Lower leg skin (tissue), 4 donors: ENCODE measurements around the gene E2F3. TPM values are rescaled to one million over a fixed set of nuclear protein-coding genes. Genes with fewer than 3 reads are reported as not detected.

ENCODE experiments used
- DNase-seq, 2 donors: peaks; one replicate each; pipeline ENCODE4 v3.0.0-alpha.2; 2019; ENCODE audit warnings: low spot score in 2 of 2
- H3K4me3 ChIP-seq: fragments of 200-600 bp; sonication (generic); 2 replicates; pipeline ENCODE4 v1.5.1; 2017; ENCODE audit warnings: mild to moderate bottlenecking, low read depth; ENCODE audit not compliant: poor library complexity, severe bottlenecking
- POLR2A ChIP-seq, 2 donors: fragments of 450-650 bp; IDR thresholded peaks; one replicate each; pipeline ENCODE4 v1.6.1; 2016 to 2017; ENCODE audit warnings: antibody characterized with exemption in 2 of 2, mild to moderate bottlenecking in 1 of 2, moderate library complexity in 1 of 2
- WGBS, 2 donors: methylation state at CpG; one replicate each; pipeline ENCODE4 v1.1.5; 2018; 5-methylcytosine and 5-hydroxymethylcytosine counted together
- intact Hi-C: fragments of 100-400 bp; cut with DNase I; formaldehyde crosslinking; loops from one replicate; pipeline ENCODE4 v1.15.0; 2023; ENCODE audit warnings: low total_unique reads
- total RNA-seq, 4 donors: library from RNA; depleted of rRNA; stranded (reverse); fragments of >200 nt; gene quantifications; one replicate each; pipeline ENCODE4 v1.1.0, GENCODE V29; 2016
- TF ChIP-seq, protein P1 (sequence below), 3 donors: fragments of 450-650 bp; IDR thresholded peaks; one replicate each; pipeline ENCODE4 v1.5.1; 2016; ENCODE audit warnings: antibody characterized with exemption in 3 of 3, mild to moderate bottlenecking in 3 of 3, moderate library complexity in 2 of 3

The E2F3 gene
- total RNA-seq, 4 donors from 2014 or later: 1.4 to 3.5 (median 2.0) TPM

DNA sequence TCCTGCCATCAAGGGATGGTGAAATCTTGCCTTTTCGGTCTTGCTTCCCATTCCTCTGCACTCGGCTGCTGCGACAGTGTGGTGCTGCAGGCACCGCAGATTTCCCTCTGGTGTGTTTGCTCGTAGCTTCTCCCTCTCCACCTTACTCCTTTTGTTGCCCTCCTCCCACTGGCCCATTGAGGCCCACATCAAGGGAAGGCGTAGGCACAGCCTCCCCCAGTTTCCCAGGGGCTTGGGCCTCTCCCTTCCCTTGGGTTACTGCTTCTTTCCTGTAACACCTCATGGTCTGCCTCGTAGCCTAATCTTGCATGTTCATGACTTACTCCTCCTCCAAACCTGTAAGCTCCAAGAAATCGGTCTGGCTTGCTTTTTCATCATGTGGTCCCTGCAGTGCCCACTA is 9.9 kb downstream of the E2F3 start:
- DNase-seq: no peak
- TF ChIP-seq, protein P1, sequence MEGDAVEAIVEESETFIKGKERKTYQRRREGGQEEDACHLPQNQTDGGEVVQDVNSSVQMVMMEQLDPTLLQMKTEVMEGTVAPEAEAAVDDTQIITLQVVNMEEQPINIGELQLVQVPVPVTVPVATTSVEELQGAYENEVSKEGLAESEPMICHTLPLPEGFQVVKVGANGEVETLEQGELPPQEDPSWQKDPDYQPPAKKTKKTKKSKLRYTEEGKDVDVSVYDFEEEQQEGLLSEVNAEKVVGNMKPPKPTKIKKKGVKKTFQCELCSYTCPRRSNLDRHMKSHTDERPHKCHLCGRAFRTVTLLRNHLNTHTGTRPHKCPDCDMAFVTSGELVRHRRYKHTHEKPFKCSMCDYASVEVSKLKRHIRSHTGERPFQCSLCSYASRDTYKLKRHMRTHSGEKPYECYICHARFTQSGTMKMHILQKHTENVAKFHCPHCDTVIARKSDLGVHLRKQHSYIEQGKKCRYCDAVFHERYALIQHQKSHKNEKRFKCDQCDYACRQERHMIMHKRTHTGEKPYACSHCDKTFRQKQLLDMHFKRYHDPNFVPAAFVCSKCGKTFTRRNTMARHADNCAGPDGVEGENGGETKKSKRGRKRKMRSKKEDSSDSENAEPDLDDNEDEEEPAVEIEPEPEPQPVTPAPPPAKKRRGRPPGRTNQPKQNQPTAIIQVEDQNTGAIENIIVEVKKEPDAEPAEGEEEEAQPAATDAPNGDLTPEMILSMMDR (IDR thresholded peaks at IDR 0.05): no peak
- no peak for TF ChIP-seq POLR2A (IDR thresholded peaks at IDR 0.05)
- no peak overlapping the region for H3K4me3 ChIP-seq
- intact Hi-C loops: no loop called here
- 61 to 77% methylated on average over 8 of the region's 8 CpGs for WGBS, 2 donors

GRCh38 chr6:20411953-20412681 is 10.4 kb downstream of the E2F3 start:
- TF ChIP-seq POLR2A (IDR thresholded peaks at IDR 0.05): no peak
- TF ChIP-seq, protein P1 (IDR thresholded peaks at IDR 0.05): no peak
- H3K4me3 ChIP-seq: no peak overlapping the region
- DNase-seq: no peak
- intact Hi-C loops: no loop called here
- 83 to 84% methylated on average over 12 of the region's 12 CpGs for WGBS, 2 donors

DNA sequence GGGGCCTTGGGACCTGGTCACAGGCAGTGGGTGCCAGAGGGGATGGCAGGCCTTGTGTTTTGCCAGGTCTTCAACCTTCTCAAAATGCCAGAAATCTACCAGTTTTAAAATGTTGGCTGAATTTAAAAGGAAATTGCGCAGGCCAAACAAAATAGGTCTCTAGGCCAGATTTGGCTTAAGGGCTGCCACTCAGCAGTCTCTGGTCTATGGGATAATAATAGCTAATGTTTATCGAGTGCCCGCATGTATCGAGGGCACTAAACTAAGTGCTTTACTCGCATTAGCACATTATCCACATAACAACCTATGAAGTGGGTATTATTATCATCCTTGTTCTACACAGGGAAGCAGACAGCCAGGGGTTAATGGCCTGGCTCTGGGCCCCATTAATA is 11.0 kb downstream of the E2F3 start:
- TF ChIP-seq, protein P1 (IDR thresholded peaks at IDR 0.05): no peak
- TF ChIP-seq POLR2A (IDR thresholded peaks at IDR 0.05): no peak
- no peak overlapping the region for H3K4me3 ChIP-seq
- 95 to 97% methylated on average over 5 of the region's 5 CpGs for WGBS, 2 donors
- no peak for DNase-seq
- intact Hi-C loops: no loop called here

DNA sequence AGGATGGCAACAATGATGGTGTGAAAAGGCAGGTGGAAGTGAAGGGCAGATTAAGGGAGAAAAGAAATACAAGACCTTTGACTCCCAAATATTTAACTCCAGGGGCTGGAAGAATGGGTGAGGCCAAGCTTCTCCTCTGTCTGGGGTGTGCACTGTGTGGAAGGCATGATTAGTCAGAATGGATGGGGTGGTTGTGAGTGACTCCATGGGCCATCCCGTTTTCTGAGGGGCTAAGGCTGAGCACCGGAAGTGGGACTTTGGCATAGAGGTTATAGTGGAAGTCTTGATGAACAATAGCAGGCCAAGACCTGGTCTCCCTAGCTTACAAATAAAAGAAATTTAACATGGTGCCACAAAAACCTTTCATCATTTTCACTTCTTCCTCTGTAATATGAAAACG is 12.1 kb downstream of the E2F3 start:
- 86 to 92% methylated on average over 3 of the region's 3 CpGs for WGBS, 2 donors
- no peak overlapping the region for H3K4me3 ChIP-seq
- TF ChIP-seq, protein P1 (IDR thresholded peaks at IDR 0.05): no peak
- no peak for TF ChIP-seq POLR2A (IDR thresholded peaks at IDR 0.05)
- DNase-seq: no peak
- intact Hi-C loops: no loop called here

DNA sequence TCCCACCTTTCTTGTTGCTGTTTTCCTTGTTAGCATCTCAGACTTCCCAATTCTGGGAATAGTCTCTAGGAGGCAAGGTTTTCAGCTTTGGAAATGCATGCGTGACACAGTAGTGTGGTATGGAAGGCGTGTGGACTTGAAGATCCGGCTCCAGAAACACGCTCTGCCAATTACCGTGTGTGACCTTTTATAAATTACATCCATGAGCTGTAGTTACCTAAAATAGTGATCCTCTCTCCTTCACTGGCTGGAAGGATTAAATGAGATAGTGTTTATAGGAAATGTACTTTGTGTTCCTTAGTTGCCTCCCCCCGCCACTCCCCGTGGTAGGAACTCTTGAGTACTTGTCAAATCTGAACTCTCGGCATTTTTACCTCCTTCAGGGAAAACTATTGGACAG is 13.0 kb downstream of the E2F3 start:
- no peak for DNase-seq
- no peak overlapping the region for H3K4me3 ChIP-seq
- TF ChIP-seq POLR2A (IDR thresholded peaks at IDR 0.05): no peak
- TF ChIP-seq, protein P1 (IDR thresholded peaks at IDR 0.05): no peak
- intact Hi-C loops: no loop called here
- WGBS, 2 donors: 93% methylated on average over 8 of the region's 8 CpGs

DNA sequence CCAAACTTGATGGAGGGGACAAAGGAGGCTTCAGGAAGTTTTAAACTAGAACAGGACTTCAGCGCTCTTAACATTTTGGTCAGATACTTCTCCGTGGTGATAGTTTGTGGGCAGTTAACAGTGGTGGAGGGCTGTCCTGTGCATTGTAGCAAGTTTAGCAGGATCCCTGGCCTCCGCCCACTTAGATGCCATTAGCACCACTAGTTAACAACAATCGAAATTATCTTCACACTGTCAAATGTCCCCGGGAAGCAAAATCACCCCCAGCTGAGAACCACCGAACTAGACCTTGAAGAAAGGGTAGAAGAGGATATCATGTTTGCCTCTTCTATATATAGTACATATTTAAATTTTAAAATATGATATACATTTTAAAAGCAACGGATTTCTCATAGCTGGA is 13.6 kb downstream of the E2F3 start:
- intact Hi-C loops: no loop called here
- WGBS, 2 donors: 88 to 89% methylated on average over 7 of the region's 7 CpGs
- no peak overlapping the region for H3K4me3 ChIP-seq
- TF ChIP-seq, protein P1 (IDR thresholded peaks at IDR 0.05): no peak
- no peak for TF ChIP-seq POLR2A (IDR thresholded peaks at IDR 0.05)
- DNase-seq: no peak
